Measurements from ENCODE around the gene NR3C2. TPM values are rescaled to one million over a fixed set of nuclear protein-coding genes. Genes with fewer than 3 reads are reported as not detected.

The NR3C2 gene
- total and polyA plus RNA-seq, 12 donors, result 2.2 to 28.6 (median 23.3) TPM

DNA sequence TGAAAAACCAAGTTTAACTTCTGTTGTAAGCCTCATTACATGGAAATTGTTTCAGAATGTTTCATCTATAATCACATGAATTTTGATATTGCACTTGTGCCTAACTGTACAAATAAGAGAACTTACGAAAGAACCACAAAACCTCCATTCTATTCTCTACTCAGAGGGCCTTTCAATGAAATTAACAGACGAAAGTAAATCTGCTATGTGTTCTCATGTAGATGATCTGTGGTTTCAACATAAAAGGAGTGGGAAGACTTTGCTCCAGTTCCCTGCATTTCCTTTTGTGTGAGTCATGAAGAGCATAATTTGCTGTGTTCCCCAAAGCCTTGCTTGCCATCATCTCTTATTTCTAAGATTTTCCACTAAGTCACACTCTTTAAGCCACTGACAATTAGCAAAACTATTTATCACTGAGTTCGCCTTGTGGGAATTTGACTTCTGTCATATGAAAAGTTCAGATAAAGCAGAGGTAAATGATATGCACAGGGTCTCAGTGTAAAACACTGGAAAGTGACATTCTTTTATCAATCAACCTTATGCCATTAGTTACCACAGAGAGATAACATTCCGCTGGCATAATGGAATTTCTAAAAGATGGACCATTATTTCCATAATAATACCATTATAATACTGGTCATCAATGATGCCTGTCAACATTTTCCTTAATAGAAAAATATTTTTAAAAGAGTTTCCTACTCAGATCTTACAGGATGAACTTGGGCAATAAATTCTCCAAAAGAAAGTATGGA lies 329.8 kb downstream of the NR3C2 start:
- ATAC-seq, result no peak
- intact Hi-C loops (cut with DNase I), result no loop called here
- H3K36me3 ChIP-seq, result peaks cover 0 to 76% (median 9%) of the 10 kb centered on the region in 9 donors
- H3K4me1 ChIP-seq, result peaks cover 0 to 12% (median 5%) of the 10 kb centered on the region in 9 donors
- peaks cover 0 to 3% (median 0%) of the 10 kb centered on the region in 11 donors for H3K9me3 ChIP-seq
- no peaks in the 10 kb centered on the region for H3K27me3 ChIP-seq
- no peak overlapping the region for H3K4me3 ChIP-seq
- DNase-seq, result no peak
- TF ChIP-seq, protein P1, sequence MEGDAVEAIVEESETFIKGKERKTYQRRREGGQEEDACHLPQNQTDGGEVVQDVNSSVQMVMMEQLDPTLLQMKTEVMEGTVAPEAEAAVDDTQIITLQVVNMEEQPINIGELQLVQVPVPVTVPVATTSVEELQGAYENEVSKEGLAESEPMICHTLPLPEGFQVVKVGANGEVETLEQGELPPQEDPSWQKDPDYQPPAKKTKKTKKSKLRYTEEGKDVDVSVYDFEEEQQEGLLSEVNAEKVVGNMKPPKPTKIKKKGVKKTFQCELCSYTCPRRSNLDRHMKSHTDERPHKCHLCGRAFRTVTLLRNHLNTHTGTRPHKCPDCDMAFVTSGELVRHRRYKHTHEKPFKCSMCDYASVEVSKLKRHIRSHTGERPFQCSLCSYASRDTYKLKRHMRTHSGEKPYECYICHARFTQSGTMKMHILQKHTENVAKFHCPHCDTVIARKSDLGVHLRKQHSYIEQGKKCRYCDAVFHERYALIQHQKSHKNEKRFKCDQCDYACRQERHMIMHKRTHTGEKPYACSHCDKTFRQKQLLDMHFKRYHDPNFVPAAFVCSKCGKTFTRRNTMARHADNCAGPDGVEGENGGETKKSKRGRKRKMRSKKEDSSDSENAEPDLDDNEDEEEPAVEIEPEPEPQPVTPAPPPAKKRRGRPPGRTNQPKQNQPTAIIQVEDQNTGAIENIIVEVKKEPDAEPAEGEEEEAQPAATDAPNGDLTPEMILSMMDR (IDR thresholded peaks at IDR 0.05), result no peak
- 88 to 89% methylated on average over 4 of the region's 4 CpGs for WGBS, 2 donors
- no peak overlapping the region for H3K27ac ChIP-seq

DNA sequence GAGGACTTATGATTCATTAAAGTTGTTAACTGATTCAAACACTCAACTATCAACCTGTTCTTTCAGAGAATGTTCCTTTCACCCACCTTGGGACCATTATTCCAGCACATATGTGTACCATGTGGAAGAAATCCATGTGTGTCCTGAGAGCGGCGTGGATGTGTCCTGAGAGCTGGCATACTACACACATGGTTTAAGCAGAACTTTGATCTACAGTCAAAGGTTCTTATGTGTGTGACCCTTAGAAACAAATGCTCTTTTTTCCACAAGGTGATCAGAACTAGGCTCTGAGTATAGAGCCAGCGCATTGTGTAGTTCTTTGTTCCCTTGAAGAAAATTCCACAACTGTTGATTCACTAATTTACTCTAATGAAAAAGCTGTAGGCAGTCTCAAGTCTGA lies 332.0 kb downstream of the NR3C2 start:
- 98 to 100% methylated on average over 3 of the region's 3 CpGs for WGBS, 2 donors
- Histone ChIP-seq H3K9me3 (peaks cover 0 to 16% (median 10%) of the 10 kb centered on the region in 11 donors), H3K4me1 (no peaks in the 10 kb centered on the region), H3K27me3 (no peaks in the 10 kb centered on the region), H3K27ac (no peak overlapping the region), H3K36me3 (peaks cover 0 to 91% (median 9%) of the 10 kb centered on the region in 9 donors), H3K4me3 (no peak overlapping the region)
- intact Hi-C loops (cut with DNase I), result no loop called here
- TF ChIP-seq, protein P1 (IDR thresholded peaks at IDR 0.05), result no peak
- ATAC-seq, result no peak
- DNase-seq, result no peak

DNA sequence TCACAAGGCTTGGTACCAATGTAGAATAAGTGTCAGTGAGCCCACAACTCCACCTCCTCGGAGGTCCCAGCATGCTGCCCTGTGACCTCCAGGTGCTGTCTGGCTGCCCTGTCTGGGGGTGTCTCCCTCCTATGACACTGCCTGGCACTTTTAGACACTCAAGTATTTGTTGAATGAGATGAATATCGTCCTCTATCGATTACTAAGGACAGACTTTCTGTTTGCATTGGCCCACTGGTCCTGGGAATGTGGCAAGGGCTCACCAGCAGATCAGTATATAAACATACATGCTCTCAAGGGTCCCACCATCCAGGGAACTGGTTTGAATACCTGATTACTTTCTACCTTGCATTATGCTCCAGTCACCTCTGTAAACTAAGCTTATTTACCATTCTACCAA lies 333.0 kb downstream of the NR3C2 start:
- H3K36me3 ChIP-seq, result peaks cover 0 to 83% (median 9%) of the 10 kb centered on the region in 9 donors
- WGBS, 2 donors, result 90 to 92% methylated on average over 3 of the region's 3 CpGs

DNA sequence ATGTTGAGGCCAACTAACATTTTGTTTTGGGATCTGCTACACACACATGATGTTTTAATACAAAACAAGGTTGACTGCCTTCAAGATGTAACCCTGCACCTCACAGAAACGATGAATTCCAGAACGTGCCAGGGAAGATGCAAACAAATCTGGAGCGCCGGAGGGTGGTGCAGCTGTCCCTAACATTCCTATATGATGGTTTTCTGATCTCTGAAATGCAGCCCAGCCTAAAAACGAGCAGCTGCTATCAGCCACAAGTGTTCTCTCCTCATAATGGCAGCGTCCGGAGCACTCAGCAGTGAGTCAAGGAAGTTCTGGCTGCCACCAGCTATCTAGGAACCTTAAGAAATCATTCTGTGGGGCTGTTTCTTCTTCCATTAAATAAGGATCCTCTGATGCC lies 333.4 kb downstream of the NR3C2 start:
- intact Hi-C loops (cut with DNase I), result no loop called here
- WGBS, 2 donors, result 83 to 92% methylated on average over 7 of the region's 7 CpGs
- no peak for ATAC-seq
- no peak overlapping the region for H3K4me3 ChIP-seq
- H3K36me3 ChIP-seq, result peaks cover 0 to 79% (median 6%) of the 10 kb centered on the region in 9 donors
- peaks cover 0 to 10% (median 4%) of the 10 kb centered on the region in 9 donors for H3K4me1 ChIP-seq
- peaks cover 0 to 16% (median 10%) of the 10 kb centered on the region in 11 donors for H3K9me3 ChIP-seq
- TF ChIP-seq, protein P1 (IDR thresholded peaks at IDR 0.05), result no peak
- no peak for DNase-seq
- no peak overlapping the region for H3K27ac ChIP-seq
- H3K27me3 ChIP-seq, result no peaks in the 10 kb centered on the region

More for the DNA sequence above, 333.0 kb downstream of the NR3C2 start:
- TF ChIP-seq, protein P1 (IDR thresholded peaks at IDR 0.05), result no peak
- no peak for DNase-seq
- H3K27me3 ChIP-seq, result no peaks in the 10 kb centered on the region
- H3K9me3 ChIP-seq, result peaks cover 0 to 16% (median 10%) of the 10 kb centered on the region in 11 donors
- intact Hi-C loops (cut with DNase I), result no loop called here
- no peak for ATAC-seq
- H3K4me1 ChIP-seq, result peaks cover 0 to 6% (median 0%) of the 10 kb centered on the region in 9 donors
- H3K4me3 ChIP-seq, result no peak overlapping the region
- H3K27ac ChIP-seq, result no peak overlapping the region

Data from heart right ventricle (tissue), 16 donors.